Left renal pelvis (tissue), 4 donors: Measurements from ENCODE around the gene NDUFAF2. TPM values are rescaled to one million over a fixed set of nuclear protein-coding genes. Genes with fewer than 3 reads are reported as not detected.
"Not testable (repeated sequence)": the region's sequence is repeated elsewhere in the genome, so short reads cannot be mapped to it uniquely, and the experiment has no call there.

Experiments used
- DNase-seq, 4 donors: peaks; one replicate each; pipeline ENCODE4 v3.0.0-alpha.2; 2013; ENCODE audit warnings: low read depth in 4 of 4, low spot score in 3 of 4
- polyA plus RNA-seq, 4 donors: library from polyadenylated mRNA; unstranded; fragments of 120-200 nt; gene quantifications; one replicate each; pipeline ENCODE4 v1.2.1, GENCODE V29; 2013; ENCODE audit not compliant: insufficient read length in 4 of 4

The NDUFAF2 gene
- polyA plus RNA-seq, 4 donors: 25.3 to 33.7 (median 28.2) TPM

DNA sequence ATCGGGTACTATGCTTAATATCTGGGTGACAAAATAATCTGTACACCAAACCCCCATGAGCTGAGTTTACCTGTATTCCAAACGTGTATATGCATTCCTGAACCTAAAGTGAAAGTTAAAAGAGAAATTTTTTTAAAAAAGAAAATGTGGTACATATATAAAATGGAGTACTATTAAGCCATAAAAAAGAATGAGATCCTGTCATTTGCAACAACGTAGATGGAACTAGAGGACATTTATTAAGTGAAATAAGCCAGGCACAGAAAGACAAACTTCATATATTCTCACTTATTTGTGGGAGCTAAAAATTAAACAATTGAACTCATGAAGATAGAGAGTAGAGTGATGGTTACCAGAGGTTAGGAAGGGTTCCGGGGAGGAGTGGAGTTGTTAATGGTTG, 44.8 kb downstream of the NDUFAF2 start:
- DNase-seq: no peak

DNA sequence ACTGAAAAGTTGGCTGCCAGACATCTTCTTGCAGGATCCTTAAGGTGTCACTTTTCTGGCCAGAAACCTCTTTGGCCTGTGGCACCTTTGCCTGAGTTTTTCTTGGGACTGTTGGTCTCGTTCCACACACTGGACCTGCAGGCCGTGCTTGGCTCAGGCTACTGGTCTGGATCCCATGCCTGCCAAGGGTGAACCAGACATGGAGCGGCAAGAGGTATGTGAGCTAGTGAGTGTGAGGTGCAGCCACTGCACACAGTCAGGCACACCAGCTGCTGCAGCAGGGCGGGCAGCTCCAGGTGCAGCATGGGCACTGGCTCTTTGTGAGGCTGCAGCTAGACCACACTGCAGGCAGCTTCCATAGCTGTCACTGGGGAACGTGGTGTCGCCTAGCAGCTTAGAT, 47.9 kb downstream of the NDUFAF2 start:
- no peak for DNase-seq

DNA sequence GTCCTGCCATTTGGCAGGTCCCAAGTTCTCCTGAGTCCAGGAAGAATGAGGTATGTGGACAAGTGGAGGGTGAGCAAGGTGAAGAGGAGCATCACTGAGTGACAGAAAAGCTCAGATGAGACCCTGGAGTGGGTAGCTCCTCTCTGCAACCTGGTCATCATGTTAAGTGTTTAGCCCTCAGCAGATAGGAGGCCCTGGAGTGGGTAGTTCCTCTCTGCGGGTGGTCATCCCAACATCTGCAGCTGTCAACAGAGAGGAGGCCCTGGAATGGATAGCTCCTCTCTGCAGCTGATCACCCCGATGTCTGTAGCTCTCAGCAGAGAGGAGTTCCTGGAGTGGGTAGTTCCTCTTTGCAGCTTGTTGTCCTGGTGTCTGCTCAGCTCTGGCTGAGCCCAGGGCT, 48.4 kb downstream of the NDUFAF2 start:
- no peak for DNase-seq

DNA sequence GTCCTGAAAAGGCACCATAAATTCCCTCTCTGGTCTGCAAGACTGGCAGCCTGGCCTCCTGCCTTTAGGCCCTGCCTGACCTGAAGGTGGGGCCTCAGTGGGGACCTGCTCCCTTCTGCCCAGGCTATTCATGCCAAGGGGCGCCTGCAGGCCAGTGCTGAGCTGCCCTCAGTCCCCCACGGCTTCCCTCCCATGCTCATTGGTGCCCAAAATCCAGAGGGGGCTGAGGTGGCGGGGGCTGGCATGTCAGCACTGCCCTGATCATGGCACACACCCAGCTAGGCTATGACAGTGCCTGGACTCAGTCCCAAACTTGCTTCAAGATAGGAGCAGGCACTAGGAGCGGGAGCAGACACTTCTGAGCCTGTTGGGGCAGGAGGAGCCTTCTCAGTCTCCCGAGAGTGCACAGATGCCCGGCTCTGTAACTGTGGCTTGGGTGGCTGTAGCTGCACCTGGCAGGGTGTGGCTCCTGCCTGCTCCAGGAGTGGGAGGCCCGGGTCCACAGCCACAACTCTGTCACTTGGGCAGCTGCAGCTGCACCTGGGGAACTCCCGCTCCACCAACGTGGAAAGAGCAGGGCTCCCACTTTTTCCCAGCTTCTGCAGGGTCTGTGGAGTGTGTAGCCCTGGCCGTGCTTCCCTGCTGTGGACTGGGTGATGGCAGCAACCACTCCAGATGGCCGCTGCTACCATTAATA, 49.0 kb downstream of the NDUFAF2 start:
- DNase-seq: no peak

DNA sequence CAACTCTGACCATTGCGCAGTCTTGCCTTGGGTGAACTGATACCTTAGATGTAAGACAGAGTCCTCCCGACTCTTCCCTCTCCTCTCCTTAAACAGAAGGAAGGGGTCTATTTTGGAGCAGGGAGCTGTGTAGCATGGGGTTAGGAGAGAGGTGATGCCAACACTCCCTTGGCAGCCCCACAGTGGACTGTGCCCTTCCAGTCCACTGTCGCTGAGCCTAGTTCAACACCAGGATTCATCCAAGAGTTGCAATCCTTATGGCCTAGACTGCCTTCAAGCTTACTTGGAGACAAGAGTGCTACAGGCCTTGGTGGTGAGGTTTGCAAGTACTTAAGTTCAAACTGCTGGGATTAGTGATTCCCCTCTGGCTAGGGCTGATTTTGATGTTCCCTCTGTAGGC, 51.4 kb downstream of the NDUFAF2 start:
- DNase-seq: no peak

DNA sequence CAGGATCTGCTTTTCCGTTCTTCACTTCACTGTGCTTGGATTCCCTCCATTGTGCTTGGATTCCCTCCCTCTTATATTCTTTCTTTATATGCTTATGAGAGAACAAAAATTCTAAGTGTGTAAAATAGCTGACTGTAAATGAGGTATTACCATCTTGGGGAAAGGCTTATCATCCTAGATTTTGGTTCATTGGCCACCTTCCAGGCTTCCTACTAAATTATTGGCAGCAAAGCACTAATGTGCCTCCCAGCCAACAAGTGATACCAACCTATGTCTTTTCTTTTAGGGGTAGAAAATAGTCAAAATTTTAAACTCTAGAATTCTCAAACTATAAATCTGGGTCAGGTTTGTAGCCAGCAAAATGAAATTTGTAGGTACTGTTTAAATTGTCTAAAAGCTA, 52.7 kb downstream of the NDUFAF2 start:
- DNase-seq: no peak

DNA sequence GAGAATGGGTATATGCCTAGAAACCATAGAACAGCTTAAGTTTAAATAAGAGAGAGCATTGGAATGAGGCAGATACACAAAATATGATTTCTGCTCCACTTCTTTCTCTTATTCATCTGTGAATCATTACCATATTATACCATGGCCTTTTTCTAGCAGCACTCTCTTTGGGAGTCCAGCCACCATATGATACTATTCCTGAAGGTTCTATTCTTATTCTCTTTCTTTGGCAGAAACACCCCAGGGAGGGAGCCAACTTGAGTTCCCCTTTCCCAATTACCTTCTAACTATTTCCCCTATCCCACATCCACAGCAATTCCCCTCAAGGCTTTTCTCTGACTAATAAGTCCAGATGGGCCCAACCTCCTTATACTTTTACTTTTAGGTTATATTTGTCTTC, 55.9 kb downstream of the NDUFAF2 start:
- no peak for DNase-seq

DNA sequence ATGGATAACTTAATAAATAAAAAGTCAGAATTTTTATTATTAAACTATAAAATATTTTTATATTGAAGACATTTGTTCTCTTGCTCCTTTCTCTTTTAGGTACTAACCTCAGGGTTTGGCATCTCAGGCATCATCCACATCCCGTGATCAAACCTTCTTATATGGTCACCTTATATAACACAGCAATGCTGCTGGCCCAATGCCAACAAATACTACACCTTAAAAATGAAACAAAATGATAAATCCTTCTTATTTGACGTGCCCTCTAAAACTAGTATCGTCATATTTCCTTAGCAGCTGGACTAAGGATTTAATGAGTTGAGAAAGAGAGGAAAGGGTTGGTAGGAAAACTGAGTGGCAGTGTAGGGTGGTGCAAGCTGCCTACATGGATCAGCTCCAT, 56.6 kb downstream of the NDUFAF2 start:
- DNase-seq: no peak

DNA sequence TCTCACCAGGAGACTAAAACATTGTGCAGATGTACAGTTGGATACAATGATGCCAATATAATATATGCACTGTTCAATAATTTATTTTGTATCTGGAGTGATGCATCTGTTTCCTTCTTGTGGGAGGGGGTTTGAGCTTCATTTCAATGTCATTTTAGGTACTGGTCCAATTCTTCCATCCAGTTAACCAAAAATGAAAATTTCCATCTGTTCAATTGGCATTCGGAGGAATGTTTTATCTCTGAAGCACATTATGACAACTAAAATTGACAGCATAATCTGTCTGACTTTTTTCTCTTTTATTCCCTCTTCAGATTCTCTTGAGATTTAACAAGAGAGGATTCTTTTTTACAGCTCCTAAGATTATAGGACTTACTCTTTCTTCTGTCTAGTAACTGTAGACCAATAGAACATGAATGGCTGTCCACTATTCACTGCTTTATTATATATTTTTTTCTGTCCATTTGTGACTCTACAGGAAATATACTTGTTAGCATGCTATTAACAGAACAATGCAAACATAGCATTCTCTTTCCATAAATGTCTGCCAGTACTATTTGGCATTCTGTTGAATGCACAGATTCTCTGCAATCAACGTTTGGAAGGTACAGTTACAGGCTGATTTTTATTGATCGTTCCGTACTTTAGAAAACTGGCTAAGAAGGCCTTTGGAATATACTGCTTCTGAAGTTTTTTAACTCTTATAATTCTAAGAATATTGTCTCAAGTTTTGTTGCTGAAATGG, 57.8 kb downstream of the NDUFAF2 start:
- DNase-seq: no peak

DNA sequence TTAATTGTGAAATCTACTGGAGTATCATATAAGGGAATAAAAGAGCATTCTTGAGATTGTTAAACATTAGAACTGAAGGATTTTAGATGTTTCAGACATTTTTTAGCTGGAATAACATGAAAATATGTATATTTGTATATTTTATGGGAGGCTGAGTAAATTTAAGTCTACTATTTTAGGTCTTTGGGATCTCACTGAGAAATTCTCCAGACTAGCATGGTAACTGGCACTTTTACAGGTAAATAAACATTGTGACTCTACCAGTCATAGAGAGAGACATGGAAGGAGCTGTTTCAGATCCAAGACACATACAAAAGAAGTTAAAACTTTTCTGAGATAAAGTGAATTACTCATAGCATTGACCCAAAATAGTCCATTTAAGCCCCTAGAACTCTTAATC, 59.4 kb downstream of the NDUFAF2 start:
- DNase-seq: no peak

DNA sequence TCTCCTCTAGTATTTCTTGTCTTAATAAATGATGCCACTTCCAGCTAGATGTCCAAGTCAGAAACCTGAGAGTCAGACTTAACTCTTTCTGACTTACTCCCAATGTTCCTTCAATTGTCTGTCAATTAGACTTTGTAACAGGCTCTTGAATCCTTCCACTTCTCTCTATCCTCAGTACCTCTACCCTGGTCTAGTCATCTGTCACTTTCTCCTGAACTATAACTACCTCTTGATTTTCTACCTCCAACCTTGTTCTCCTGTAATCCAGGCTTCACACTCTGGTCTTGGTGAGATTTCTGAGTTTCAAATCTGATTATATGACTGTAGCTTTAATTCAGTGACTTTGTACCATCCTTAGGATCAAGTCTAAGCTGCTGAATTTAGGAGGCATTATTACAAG, 64.9 kb downstream of the NDUFAF2 start:
- no peak for DNase-seq

DNA sequence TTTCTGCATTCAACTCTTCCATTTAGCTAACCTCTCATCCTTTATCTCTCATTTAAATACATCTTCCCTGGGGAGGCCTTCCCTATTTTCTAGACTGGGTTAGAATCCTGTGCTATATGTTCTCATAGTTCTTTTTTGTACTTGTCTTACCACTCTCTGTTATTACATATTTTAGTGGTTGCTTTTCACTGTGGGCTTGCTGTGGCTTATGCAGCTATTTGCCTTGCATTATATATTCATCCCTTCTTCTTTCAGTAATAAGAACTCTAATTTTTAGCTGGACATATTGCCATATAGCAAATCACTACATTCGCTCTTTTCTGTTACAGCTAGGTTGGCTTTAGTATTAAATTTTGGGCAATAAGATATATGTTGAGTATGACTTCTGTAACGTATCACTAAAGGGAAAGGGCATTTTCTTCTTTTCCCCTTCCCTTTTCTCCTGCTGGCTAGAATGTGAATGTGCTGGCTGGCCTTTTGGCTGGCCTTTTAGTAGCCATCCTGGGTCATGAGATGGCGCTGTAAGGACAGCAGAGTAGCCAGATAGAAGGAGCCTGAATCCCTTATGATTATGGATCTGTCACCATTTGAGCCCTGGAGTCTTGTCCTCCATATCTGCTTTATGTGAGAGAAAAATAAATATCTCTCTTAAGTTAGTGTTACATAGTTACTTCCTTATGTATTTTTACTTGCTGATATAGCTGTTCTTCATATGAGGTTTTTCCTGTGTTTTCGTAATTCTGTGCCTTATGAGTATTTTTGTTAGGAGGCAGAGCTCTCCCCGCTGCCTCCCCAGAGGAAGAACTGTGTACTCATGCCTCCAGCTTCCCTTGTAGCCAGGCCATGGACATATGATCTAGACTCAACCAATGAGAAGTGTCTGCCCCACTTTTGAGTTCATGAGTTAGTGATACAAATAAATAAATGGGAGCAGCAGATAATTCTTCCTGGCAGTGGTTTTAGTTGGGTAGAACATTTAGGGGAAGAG, 65.8 kb downstream of the NDUFAF2 start:
- no peak for DNase-seq

DNA sequence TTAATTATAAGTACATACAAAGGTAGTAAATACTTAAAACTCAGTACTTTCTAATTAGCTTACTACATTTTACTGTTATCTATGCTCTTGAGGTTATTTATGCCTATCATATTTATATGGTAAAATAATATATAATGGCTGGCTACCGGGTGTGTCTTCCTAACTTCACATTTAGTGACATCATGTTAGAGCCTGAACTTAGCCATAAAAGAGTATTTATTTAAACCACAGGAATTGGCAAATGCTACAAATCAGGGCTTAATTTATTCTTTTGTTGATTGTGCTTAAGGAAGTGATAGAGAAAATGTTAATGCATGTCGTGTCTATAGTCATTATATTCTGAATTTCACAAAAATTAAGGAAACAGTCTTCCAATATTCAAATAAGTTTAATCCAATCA, 73.1 kb downstream of the NDUFAF2 start:
- DNase-seq: no peak

DNA sequence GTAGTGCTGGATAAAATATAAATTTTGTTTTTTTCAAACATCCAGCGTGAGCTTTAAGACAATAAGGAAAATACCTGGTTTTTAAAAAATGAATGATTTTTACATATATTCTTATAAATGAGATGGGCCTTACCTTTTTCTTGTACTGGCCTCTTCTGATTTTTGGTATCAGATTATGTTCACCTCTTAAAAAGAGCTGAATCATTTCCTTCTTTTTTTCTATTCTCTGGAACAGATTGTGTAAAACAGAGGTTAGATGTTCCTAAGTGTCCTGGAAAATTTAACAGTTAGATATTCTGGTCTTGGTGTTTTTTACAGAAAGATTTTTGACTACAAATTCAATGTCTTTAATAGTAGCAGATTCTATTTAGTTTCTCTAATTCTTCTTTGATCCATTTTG, 74.6 kb downstream of the NDUFAF2 start:
- DNase-seq: no peak

DNA sequence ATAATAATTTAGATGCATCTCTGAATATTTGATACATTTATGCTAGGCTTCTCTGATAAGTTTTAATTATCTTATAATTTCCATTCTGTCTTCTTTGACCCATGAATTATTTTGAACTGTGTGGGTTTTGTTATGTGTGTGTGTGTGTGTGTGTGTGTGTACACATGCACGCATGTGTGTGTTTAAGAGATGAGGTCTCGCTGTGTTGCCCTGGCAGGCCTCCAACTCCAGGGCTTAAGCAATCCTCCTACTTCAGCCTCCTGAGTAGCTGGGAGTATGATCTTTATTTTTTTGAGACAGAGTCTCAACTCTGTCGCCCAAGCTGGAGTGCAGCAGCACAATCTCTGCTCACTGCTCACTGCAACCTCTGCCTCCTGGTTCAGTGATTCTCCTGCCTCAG, 75.4 kb downstream of the NDUFAF2 start:
- no peak for DNase-seq

DNA sequence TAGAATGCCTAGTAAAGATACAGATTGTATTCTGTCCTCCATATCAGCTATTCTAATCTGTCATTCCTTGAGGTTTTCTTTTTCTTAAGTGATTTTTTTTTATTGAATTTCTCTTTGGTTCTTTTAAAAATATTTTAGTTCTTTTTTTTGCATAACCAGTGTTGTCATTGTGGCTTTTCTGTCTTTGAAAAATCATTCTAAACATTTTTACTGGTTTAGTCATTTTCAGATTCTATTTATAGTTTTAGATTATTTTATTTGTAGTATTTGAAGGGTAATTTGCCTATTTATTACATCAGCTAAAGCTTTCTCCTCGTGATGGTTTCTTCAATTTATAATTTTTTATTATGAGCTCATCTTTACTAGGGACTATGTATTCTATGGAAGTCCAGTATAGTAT, 78.1 kb downstream of the NDUFAF2 start:
- no peak for DNase-seq

DNA sequence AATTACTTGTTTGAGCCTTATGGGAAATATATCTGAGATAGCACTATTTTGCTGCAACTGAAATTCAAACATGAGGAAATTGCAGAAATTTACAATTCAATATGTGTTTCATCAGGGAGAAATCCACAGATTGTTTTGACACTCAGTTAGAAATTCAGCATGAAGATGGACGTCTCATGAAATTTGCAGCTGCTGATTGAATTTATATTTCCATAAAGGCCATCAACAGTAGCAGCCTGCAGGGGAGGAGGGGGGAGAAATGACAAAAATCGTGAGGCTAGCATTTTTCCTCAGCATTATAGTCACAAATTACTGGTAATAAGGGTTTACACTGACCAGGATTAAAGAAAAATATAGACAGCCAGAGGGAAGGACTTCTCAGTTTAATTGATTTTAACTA, 81.0 kb downstream of the NDUFAF2 start:
- no peak for DNase-seq

DNA sequence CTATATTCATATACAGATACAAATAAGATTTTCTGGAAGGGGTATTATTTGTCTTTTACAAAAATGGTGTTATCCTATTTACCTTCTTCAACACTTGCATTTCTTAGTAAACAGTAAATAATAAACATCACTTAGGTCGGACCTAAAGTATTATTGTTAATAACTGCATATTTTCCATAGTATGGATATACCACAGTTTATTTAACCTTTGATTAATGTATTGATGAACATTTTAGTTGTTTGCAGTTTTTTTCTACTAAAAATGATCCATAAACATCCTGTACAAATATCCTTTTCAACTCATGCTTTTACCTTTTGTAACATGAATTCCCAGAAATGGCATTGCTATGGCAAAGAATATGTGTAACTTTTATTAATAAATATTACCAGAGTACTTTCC, 83.4 kb downstream of the NDUFAF2 start:
- DNase-seq: no peak

DNA sequence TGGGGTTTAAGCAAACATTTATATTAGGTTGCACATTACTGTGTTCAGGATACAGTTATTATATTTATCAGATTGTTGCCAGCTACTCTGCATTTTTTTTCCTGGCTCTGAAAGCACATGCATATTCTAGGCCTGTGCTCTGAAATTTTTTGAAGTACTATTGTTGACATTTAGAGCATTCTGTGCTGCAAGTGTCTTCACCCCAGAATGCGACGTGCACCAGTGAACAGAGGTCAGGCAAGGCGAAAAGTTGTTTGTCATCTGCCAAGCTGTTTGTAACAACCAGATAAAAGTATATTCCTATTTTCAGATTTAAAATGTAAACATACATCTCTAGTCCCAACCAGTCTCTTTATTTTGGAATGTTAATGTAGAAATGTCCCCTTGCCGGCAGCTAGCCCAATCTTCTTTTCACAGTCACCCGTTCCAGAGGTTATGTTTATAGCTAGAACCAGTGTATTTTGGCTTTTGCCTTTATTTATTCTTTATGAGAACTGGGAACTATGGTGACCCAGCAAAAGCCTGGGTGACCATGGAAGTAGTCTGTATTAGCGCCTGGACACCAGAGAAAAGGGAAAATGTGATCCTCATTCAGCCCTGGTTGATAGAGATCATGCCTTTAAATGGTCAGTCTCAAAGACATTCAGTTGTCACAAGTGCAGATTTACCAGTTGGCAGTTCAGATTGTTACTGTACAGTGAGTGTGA, 84.6 kb downstream of the NDUFAF2 start:
- no peak for DNase-seq

DNA sequence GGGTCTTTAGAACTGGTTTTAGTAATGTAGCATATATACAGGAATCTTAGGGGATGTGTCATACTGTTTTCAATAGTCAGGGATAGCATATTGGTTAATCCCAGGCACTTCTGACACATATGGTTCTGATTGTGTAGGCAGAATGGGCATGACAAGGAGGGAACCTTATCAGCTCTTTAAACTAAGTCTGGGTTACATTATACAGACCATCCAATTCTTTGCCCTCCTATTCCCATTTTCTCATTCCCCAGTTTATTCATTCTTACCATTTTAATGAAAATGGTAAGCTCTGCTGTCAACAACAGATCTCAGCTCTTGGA, 85.1 kb downstream of the NDUFAF2 start:
- no peak for DNase-seq

DNA sequence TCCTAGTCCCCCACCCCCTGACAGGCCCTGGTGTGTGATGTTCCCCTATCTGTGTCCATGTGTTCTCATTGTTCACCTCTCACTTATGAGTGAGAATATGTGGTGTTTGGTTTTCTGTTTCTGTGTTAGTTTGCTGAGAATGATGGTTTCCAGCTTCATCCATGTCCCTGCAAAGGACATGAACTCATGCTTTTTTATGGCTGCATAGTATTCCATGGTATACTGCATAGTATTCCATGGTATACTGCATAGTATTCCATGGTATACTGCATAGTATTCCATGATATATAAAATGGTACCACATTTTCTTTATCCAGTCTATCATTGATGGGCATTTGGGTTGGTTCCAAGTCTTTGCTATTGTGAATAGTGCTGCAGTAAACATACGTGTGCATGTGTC, 86.3 kb downstream of the NDUFAF2 start:
- not testable (repeated sequence) for DNase-seq
